HepG2 (cell line): ENCODE data around the gene ARMC5. TPM values are rescaled to one million over a fixed set of nuclear protein-coding genes. Genes with fewer than 3 reads are reported as not detected.
A peak's percentile ranks its signal among the peaks of the same experiment; 100 is the strongest.

Source experiments
- CBFB ChIP-seq: sonication (generic); formaldehyde crosslinking; IDR thresholded peaks from 2 replicates; pipeline ENCODE4 v1.4.0; 2020; ENCODE audit warnings: missing genetic modification reagents
- CHCHD3 ChIP-seq: sonication (generic); formaldehyde crosslinking; IDR thresholded peaks from 2 replicates; pipeline ENCODE4 v1.8.0; 2022; ENCODE audit warnings: mild to moderate bottlenecking, missing genetic modification reagents, moderate library complexity
- E2F1 ChIP-seq: sonication (generic); formaldehyde crosslinking; IDR thresholded peaks from 2 replicates; pipeline ENCODE4 v1.5.0; 2020; ENCODE audit warnings: missing genetic modification reagents
- KDM6A ChIP-seq: IDR thresholded peaks from 2 replicates; pipeline ENCODE4 v1.6.1; 2016; ENCODE audit warnings: low read depth
- MLLT10 ChIP-seq: sonication (generic); formaldehyde crosslinking; IDR thresholded peaks from 2 replicates; pipeline ENCODE4 v1.4.0; 2020; ENCODE audit warnings: missing genetic modification reagents
- MTF2 ChIP-seq: sonication (generic); formaldehyde crosslinking; IDR thresholded peaks from 2 replicates; pipeline ENCODE4 v1.5.0; 2020; ENCODE audit warnings: missing genetic modification reagents, borderline replicate concordance
- MXD4 ChIP-seq: IDR thresholded peaks from 2 replicates; pipeline ENCODE4 v1.6.1; 2016; ENCODE audit warnings: mild to moderate bottlenecking, missing biosample characterization, missing genetic modification reagents
- MYC ChIP-seq: sonication (generic); formaldehyde crosslinking; IDR thresholded peaks from 2 replicates; pipeline ENCODE4 v1.9.0; 2021; ENCODE audit warnings: missing genetic modification reagents, borderline replicate concordance
- PRPF4 ChIP-seq: fragments of 200-400 bp; formaldehyde crosslinking; IDR thresholded peaks from 2 replicates; pipeline ENCODE4 v1.6.1; 2016; ENCODE audit warnings: low read length, low read depth; ENCODE audit not compliant: poor library complexity, severe bottlenecking
- SPEN ChIP-seq: sonication (generic); formaldehyde crosslinking; IDR thresholded peaks from 2 replicates; pipeline ENCODE4 v1.5.1; 2020; ENCODE audit warnings: low read depth, mild to moderate bottlenecking, missing genetic modification reagents
- SYNCRIP ChIP-seq: fragments of 200-400 bp; formaldehyde crosslinking; IDR thresholded peaks from 2 replicates; pipeline ENCODE4 v1.6.1; 2018; ENCODE audit warnings: mild to moderate bottlenecking, low read depth, low read length; ENCODE audit not compliant: insufficient read depth
- TAF15 ChIP-seq: fragments of 200-400 bp; formaldehyde crosslinking; IDR thresholded peaks from one replicate; pipeline ENCODE4 v1.6.1; 2018; ENCODE audit warnings: mild to moderate bottlenecking, low read depth, low read length; ENCODE audit not compliant: poor library complexity, severe bottlenecking
- TRIM24 ChIP-seq: sonication (generic); formaldehyde crosslinking; IDR thresholded peaks from 2 replicates; pipeline ENCODE4 v1.8.0; 2022; ENCODE audit warnings: mild to moderate bottlenecking, missing genetic modification reagents
- ZFP36 ChIP-seq: fragments of 150-350 bp; IDR thresholded peaks from 2 replicates; pipeline ENCODE4 v1.6.1; 2018; ENCODE audit warnings: borderline replicate concordance, low read length, low read depth; ENCODE audit not compliant: partially characterized antibody
- ZFP37 ChIP-seq: sonication (generic); formaldehyde crosslinking; IDR thresholded peaks from 2 replicates; pipeline ENCODE4 v1.4.0; 2020; ENCODE audit warnings: missing genetic modification reagents, borderline replicate concordance
- ZKSCAN1 ChIP-seq: fragments of 150-350 bp; IDR thresholded peaks from 2 replicates; pipeline ENCODE4 v1.6.1; 2014; ENCODE audit warnings: low read length
- ZKSCAN5 ChIP-seq: sonication (generic); formaldehyde crosslinking; IDR thresholded peaks from 2 replicates; pipeline ENCODE4 v1.5.1; 2020; ENCODE audit warnings: mild to moderate bottlenecking, missing genetic modification reagents
- ZMYM3 ChIP-seq: sonication (generic); formaldehyde crosslinking; IDR thresholded peaks from 2 replicates; pipeline ENCODE4 v1.5.1; 2020; ENCODE audit warnings: mild to moderate bottlenecking, missing genetic modification reagents
- ZNF101 ChIP-seq: sonication (generic); formaldehyde crosslinking; IDR thresholded peaks from 2 replicates; pipeline ENCODE4 v1.4.0; 2020; ENCODE audit warnings: mild to moderate bottlenecking, low read depth, missing genetic modification reagents, borderline replicate concordance
- ZNF207 ChIP-seq: fragments of 450-650 bp; IDR thresholded peaks from 2 replicates; pipeline ENCODE4 v1.6.1; 2016; ENCODE audit warnings: antibody characterized with exemption, borderline replicate concordance
- ZNF296 ChIP-seq: sonication (generic); formaldehyde crosslinking; conservative IDR thresholded peaks from 2 replicates; pipeline ENCODE4 v1.5.0; 2020; ENCODE audit warnings: mild to moderate bottlenecking, missing genetic modification reagents
- ZNF350 ChIP-seq: sonication (generic); formaldehyde crosslinking; IDR thresholded peaks from 2 replicates; pipeline ENCODE4 v1.4.0; 2020; ENCODE audit warnings: mild to moderate bottlenecking, low read depth, missing genetic modification reagents, borderline replicate concordance
- ZNF430 ChIP-seq: sonication (generic); formaldehyde crosslinking; IDR thresholded peaks from 2 replicates; pipeline ENCODE4 v1.9.0; 2021; ENCODE audit warnings: mild to moderate bottlenecking, missing genetic modification reagents
- ZNF547 ChIP-seq: sonication (generic); formaldehyde crosslinking; IDR thresholded peaks from 2 replicates; pipeline ENCODE4 v1.5.1; 2020; ENCODE audit warnings: mild to moderate bottlenecking, missing genetic modification reagents
- ZNF570 ChIP-seq: sonication (generic); formaldehyde crosslinking; IDR thresholded peaks from 2 replicates; pipeline ENCODE4 v1.4.0; 2020; ENCODE audit warnings: mild to moderate bottlenecking, missing genetic modification reagents, borderline replicate concordance
- ZNF598 ChIP-seq: sonication (generic); formaldehyde crosslinking; IDR thresholded peaks from 2 replicates; pipeline ENCODE4 v1.5.1; 2020; ENCODE audit warnings: mild to moderate bottlenecking, missing genetic modification reagents, borderline replicate concordance
- ZSCAN30 ChIP-seq: sonication (generic); formaldehyde crosslinking; IDR thresholded peaks from 2 replicates; pipeline ENCODE4 v1.5.0; 2020; ENCODE audit warnings: mild to moderate bottlenecking, missing genetic modification reagents
- ZXDC ChIP-seq: sonication (generic); formaldehyde crosslinking; IDR thresholded peaks from 2 replicates; pipeline ENCODE4 v1.5.0; 2020; ENCODE audit warnings: mild to moderate bottlenecking, missing genetic modification reagents
- polyA plus RNA-seq, 8 experiments: library from polyadenylated mRNA; depleted of rRNA in 3 of 8; stranded (reverse) in 7 of 8; unstranded in 1 of 8; fragments of >200 nt; fragmentation: Illumina TruSeq in 4 of 8; extraction: Trizol in 4 of 8; gene quantifications; 2 replicates each; pipeline versions ENCODE4 v1.2.1 to v1.2.3, GENCODE V29; 2011 to 2016; ENCODE audit warnings: low read depth in 4 of 8, missing spikeins in 1 of 8, mixed read lengths in 1 of 8; ENCODE audit not compliant: insufficient read depth in 1 of 8
- total RNA-seq, 5 experiments: library from RNA; depleted of rRNA; stranded (reverse); fragments of >200 nt; fragmentation: Illumina TruSeq; extraction: Trizol; gene quantifications; 2 replicates each; pipeline ENCODE4 v1.2.3, GENCODE V29; 2016; ENCODE audit warnings: low read depth in 1 of 5

The ARMC5 gene
- total and polyA plus RNA-seq, 2 of the 13 experiments (the other 11 are each of a cell fraction or from before 2014, with no cell fraction given), result 10.8 to 22.3 TPM

- TF ChIP-seq ZNF350 (CRISPR knock-in tag) (peak; percentile 82; the same call in 1 of the 2 replicates), ZNF570 (CRISPR knock-in tag) (no peak), E2F1 (CRISPR knock-in tag) (no peak), ZNF430 (CRISPR knock-in tag) (peak; percentile 98), SPEN (peak; percentile 92), MTF2 (no peak), ZFP36 (no peak), ZKSCAN1 (peak; percentile 37; the same call in 1 of the 2 replicates), ZSCAN30 (CRISPR knock-in tag) (0 out of 2 replicates have a peak, but pooled peaks have one; percentile 29), ZNF101 (CRISPR knock-in tag) (no peak), SYNCRIP (no peak), ZNF598 (peak; percentile 98), MXD4 (peak; percentile 94), TAF15 (no peak), CBFB (CRISPR knock-in tag) (peak; percentile 77; the same call in 1 of the 2 replicates), ZNF296 (no peak), CHCHD3 (CRISPR knock-in tag) (no peak; the same call in none of the 2 replicates), PRPF4 (no peak), ZNF207 (no peak), ZKSCAN5 (CRISPR knock-in tag) (no peak), MLLT10 (CRISPR knock-in tag) (no peak), ZXDC (CRISPR knock-in tag) (no peak), ZMYM3 (peak; percentile 90), ZNF547 (peak; percentile 91), KDM6A (0 out of 2 replicates have a peak, but pooled peaks have one; percentile 22), ZFP37 (peak; percentile 80; the same call in 1 of the 2 replicates), TRIM24 (CRISPR knock-in tag) (0 out of 2 replicates have a peak, but pooled peaks have one; percentile 60), MYC (CRISPR knock-in tag) (peak; percentile 92)
These were observed 1.0 kb upstream of the ARMC5 start (continued) for GRCh38 chr16:31458073-31458843.
